ENCODE measurements around the gene IL5RA. TPM values are rescaled to one million over a fixed set of nuclear protein-coding genes. Genes with fewer than 3 reads are reported as not detected.
A peak's percentile ranks its signal among the peaks of the same experiment; 100 is the strongest.

Gene IL5RA
- total RNA-seq, 3 donors from 2014 or later (not counting 1 experiment from before 2014, with no cell fraction given): 0.34 to 12.4 TPM; not detected in 1

DNA sequence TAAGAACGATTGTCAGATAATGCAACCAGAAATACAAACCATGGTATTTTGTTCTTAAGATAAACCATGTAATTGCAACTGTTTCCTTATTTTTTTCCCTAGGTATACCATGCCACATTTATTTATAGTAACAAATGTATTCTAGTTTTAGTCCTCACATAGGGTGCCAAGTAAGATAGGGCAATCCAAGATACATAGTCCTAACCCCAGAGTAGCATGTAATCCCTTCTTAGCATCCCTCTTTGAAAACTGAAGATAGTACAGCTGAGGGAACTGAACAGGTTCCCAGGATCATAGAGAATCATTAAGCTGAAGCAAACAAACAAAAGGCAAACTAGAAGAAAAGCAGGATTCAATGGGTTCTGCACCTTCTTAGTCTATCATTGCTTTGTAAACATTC, 41.3 kb upstream of the IL5RA start:
- H3K9me3 Mint-ChIP-seq: no peaks in the 10 kb centered on the region
- intact Hi-C loops (cut with micrococcal nuclease): no loop called here
- H3K4me3 Mint-ChIP-seq: no peak overlapping the region
- H3K27me3 Mint-ChIP-seq (ENCODE audit: low read depth in 2 of 2): no peaks in the 10 kb centered on the region
- Histone ChIP-seq H3K4me3 (ENCODE audit: low read length) (no peak overlapping the region), H3K9me3 (ENCODE audit: control insufficient read depth, insufficient read depth, low read length) (no peaks in the 10 kb centered on the region), H3K27ac (ENCODE audit: low read length) (no peak overlapping the region), H3K27me3 (ENCODE audit: control insufficient read depth, insufficient read depth, low read length) (no peaks in the 10 kb centered on the region), H3K36me3 (ENCODE audit: control insufficient read depth, insufficient read depth, low read length) (peaks cover 94% of the 10 kb centered on the region), H3K4me1 (ENCODE audit: control insufficient read depth, insufficient read depth, low read length) (no peaks in the 10 kb centered on the region)
- no peak for DNase-seq
- H3K36me3 Mint-ChIP-seq: peaks cover 26% of the 10 kb centered on the region
- TF ChIP-seq, protein P1, sequence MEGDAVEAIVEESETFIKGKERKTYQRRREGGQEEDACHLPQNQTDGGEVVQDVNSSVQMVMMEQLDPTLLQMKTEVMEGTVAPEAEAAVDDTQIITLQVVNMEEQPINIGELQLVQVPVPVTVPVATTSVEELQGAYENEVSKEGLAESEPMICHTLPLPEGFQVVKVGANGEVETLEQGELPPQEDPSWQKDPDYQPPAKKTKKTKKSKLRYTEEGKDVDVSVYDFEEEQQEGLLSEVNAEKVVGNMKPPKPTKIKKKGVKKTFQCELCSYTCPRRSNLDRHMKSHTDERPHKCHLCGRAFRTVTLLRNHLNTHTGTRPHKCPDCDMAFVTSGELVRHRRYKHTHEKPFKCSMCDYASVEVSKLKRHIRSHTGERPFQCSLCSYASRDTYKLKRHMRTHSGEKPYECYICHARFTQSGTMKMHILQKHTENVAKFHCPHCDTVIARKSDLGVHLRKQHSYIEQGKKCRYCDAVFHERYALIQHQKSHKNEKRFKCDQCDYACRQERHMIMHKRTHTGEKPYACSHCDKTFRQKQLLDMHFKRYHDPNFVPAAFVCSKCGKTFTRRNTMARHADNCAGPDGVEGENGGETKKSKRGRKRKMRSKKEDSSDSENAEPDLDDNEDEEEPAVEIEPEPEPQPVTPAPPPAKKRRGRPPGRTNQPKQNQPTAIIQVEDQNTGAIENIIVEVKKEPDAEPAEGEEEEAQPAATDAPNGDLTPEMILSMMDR (IDR thresholded peaks at IDR 0.05): no peak
- H3K27ac Mint-ChIP-seq: peak overlapping the region; percentile 38 to 48
- no CpG with 5 or more reads among the region's 1 CpG for WGBS (ENCODE audit: insufficient coverage)
- no peak for ATAC-seq
- peaks cover 23 to 33% of the 10 kb centered on the region in 2 donors for H3K4me1 Mint-ChIP-seq

DNA sequence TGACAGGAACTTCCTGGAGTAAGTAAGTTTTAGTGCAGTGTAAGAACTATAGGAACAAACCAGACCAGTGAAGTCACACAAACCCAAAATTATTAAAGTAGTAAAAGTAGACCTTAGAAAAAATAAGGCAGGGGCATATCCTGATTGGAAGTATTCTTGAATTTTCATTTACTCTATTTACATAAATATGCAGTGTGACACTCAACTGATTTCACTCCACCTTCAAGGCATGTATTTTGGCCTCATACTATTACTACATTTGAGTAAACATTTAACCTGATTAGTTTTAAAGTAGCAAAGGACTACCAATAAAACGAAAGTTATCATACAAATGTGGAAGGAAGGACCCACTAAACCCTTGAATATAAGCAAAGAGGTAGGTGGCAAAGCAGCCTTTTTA, 39.4 kb upstream of the IL5RA start:
- DNase-seq: no peak
- H3K36me3 ChIP-seq (ENCODE audit: control insufficient read depth, insufficient read depth, low read length): peaks cover 94% of the 10 kb centered on the region
- no peak overlapping the region for H3K4me3 ChIP-seq (ENCODE audit: low read length)
- TF ChIP-seq, protein P1 (IDR thresholded peaks at IDR 0.05): no peak
- H3K27ac ChIP-seq (ENCODE audit: low read length): no peak overlapping the region
- no peaks in the 10 kb centered on the region for H3K4me1 ChIP-seq (ENCODE audit: control insufficient read depth, insufficient read depth, low read length)
- H3K4me3 Mint-ChIP-seq: no peak overlapping the region
- no peaks in the 10 kb centered on the region for H3K27me3 Mint-ChIP-seq (ENCODE audit: low read depth in 2 of 2)
- 100% methylated on average over 1 of the region's 1 CpG for WGBS (ENCODE audit: insufficient coverage)
- intact Hi-C loops (cut with micrococcal nuclease): no loop called here
- no peaks in the 10 kb centered on the region for H3K9me3 ChIP-seq (ENCODE audit: control insufficient read depth, insufficient read depth, low read length)
- H3K9me3 Mint-ChIP-seq: no peaks in the 10 kb centered on the region
- no peak for ATAC-seq
- peaks cover 22 to 30% of the 10 kb centered on the region in 2 donors for H3K4me1 Mint-ChIP-seq
- peaks cover 36% of the 10 kb centered on the region for H3K36me3 Mint-ChIP-seq
- H3K27ac Mint-ChIP-seq: peak overlapping the region; percentile 57 to 81
- H3K27me3 ChIP-seq (ENCODE audit: control insufficient read depth, insufficient read depth, low read length): no peaks in the 10 kb centered on the region

DNA sequence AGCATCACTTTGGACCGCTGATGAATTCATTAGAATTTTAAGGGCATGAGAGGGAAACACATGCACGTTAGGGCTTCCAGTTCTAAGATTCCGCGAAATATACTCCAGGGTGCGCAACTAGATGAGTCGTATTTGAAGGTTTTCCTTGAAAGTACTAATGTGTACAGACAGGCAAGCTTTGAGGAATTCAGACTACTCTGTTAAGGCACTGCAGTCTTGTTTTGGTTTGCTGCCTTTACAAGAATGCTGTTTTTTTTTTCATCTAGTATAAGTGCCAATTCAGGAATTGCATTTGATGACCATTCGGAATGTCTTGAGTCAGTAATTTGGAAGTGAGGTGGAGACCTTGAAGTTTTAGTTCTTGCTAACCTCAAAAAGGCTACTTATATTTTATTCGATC, 35.7 kb upstream of the IL5RA start:
- H3K4me1 Mint-ChIP-seq: peaks cover 15 to 16% of the 10 kb centered on the region in 2 donors
- peaks cover 24% of the 10 kb centered on the region for H3K36me3 Mint-ChIP-seq
- DNase-seq (no peak), ATAC-seq (no peak)
- H3K36me3 ChIP-seq (ENCODE audit: control insufficient read depth, insufficient read depth, low read length): peaks cover 93% of the 10 kb centered on the region
- no peaks in the 10 kb centered on the region for H3K9me3 ChIP-seq (ENCODE audit: control insufficient read depth, insufficient read depth, low read length)
- intact Hi-C loops (cut with micrococcal nuclease): no loop called here
- H3K9me3 Mint-ChIP-seq: no peaks in the 10 kb centered on the region
- no peaks in the 10 kb centered on the region for H3K27me3 Mint-ChIP-seq (ENCODE audit: low read depth in 2 of 2)
- peak overlapping the region; percentile 70 to 78 for H3K27ac Mint-ChIP-seq
- TF ChIP-seq, protein P1 (IDR thresholded peaks at IDR 0.05): no peak
- no peaks in the 10 kb centered on the region for H3K4me1 ChIP-seq (ENCODE audit: control insufficient read depth, insufficient read depth, low read length)
- no peak overlapping the region for H3K4me3 ChIP-seq (ENCODE audit: low read length)
- H3K27ac ChIP-seq (ENCODE audit: low read length): no peak overlapping the region
- H3K4me3 Mint-ChIP-seq: no peak overlapping the region
- no peaks in the 10 kb centered on the region for H3K27me3 ChIP-seq (ENCODE audit: control insufficient read depth, insufficient read depth, low read length)
- WGBS (ENCODE audit: insufficient coverage): 97% methylated on average over 7 of the region's 8 CpGs

DNA sequence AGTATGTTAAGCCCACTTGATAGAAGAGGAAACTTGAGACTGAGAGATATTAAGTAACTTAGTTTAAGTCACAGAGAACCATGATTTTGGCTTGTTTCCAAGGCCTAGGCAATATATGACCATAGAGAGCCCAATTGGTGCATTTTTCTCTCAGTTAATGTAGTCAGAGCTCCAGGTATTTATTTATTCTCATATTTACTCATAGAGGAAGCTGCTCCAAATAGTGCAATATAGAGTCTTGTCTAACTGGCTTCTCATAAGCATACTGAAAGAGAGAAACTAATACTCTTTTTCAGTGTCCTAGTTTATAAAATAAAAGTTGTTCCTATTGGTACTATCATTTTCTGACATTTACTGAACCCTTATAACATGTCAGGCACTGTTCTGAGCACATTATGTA, 31.8 kb upstream of the IL5RA start:
- ATAC-seq (no peak), DNase-seq (no peak)
- Mint-ChIP-seq H3K4me1 (peaks cover 17% of the 10 kb centered on the region in 2 donors), H3K27ac (peak overlapping the region; percentile 60 to 65), H3K27me3 (ENCODE audit: low read depth in 2 of 2) (no peaks in the 10 kb centered on the region), H3K4me3 (no peak overlapping the region), H3K9me3 (no peaks in the 10 kb centered on the region), H3K36me3 (peaks cover 36% of the 10 kb centered on the region)
- intact Hi-C loops (cut with micrococcal nuclease): no loop called here
- no peaks in the 10 kb centered on the region for H3K4me1 ChIP-seq (ENCODE audit: control insufficient read depth, insufficient read depth, low read length)
- H3K27ac ChIP-seq (ENCODE audit: low read length): no peak overlapping the region
- peaks cover 86% of the 10 kb centered on the region for H3K36me3 ChIP-seq (ENCODE audit: control insufficient read depth, insufficient read depth, low read length)
- H3K4me3 ChIP-seq (ENCODE audit: low read length): no peak overlapping the region
- no peaks in the 10 kb centered on the region for H3K27me3 ChIP-seq (ENCODE audit: control insufficient read depth, insufficient read depth, low read length)
- H3K9me3 ChIP-seq (ENCODE audit: control insufficient read depth, insufficient read depth, low read length): no peaks in the 10 kb centered on the region
- TF ChIP-seq, protein P1 (IDR thresholded peaks at IDR 0.05): no peak
